ENCODE measurements around the gene RPS10. TPM values are rescaled to one million over a fixed set of nuclear protein-coding genes. Genes with fewer than 3 reads are reported as not detected.
"Not testable (repeated sequence)": the region's sequence is repeated elsewhere in the genome, so short reads cannot be mapped to it uniquely, and the experiment has no call there.

RPS10 gene
- total RNA-seq, 1 donor from 2014 or later, result 3,975 TPM

- TF ChIP-seq CTCF (IDR thresholded peaks at IDR 0.05; ENCODE audit: insufficient read depth, low read length, poor library complexity, severe bottlenecking), result no peak
- Histone ChIP-seq H3K27me3 (ENCODE audit: control insufficient read depth, insufficient read depth, low read length) (no peaks in the 10 kb centered on the region), H3K36me3 (ENCODE audit: control insufficient read depth, insufficient read depth, low read length) (no peaks in the 10 kb centered on the region), H3K4me3 (ENCODE audit: low read depth, low read length) (no peak overlapping the region)
- DNase-seq (ENCODE audit: low read depth), result no peak
Observed at GRCh38 chr6:34378470-34378869, 47.4 kb downstream of the RPS10 start.

DNA sequence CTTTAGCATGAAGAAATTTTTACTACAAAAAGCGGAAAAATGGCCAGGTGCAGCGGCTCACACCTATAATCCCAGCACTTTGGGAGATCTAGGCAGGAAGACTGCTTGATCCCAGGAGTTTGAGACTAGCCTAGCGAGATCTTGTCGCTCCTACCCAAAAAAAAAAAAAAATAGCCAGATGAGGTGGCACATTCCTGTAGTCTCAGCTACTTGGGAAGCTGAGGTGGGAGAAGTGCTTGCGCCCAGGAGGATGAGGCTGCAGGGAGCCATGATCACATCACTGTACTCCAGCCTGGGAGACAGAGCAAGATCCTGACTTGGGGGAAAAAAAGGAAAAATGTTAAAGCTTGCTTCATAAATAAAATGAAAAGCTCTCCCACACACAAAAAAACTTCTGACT lies 47.9 kb downstream of the RPS10 start:
- no peaks in the 10 kb centered on the region for H3K36me3 ChIP-seq (ENCODE audit: control insufficient read depth, insufficient read depth, low read length)
- H3K4me3 ChIP-seq (ENCODE audit: low read depth, low read length), result no peak overlapping the region
- no peak for TF ChIP-seq CTCF (IDR thresholded peaks at IDR 0.05; ENCODE audit: insufficient read depth, low read length, poor library complexity, severe bottlenecking)
- no peaks in the 10 kb centered on the region for H3K27me3 ChIP-seq (ENCODE audit: control insufficient read depth, insufficient read depth, low read length)
- DNase-seq (ENCODE audit: low read depth), result no peak

GRCh38 chr6:34377571-34377970 lies 48.3 kb downstream of the RPS10 start:
- not testable (repeated sequence) for H3K36me3 ChIP-seq (ENCODE audit: control insufficient read depth, insufficient read depth, low read length); H3K27me3 ChIP-seq (ENCODE audit: control insufficient read depth, insufficient read depth, low read length); H3K4me3 ChIP-seq (ENCODE audit: low read depth, low read length); DNase-seq (ENCODE audit: low read depth)

DNA sequence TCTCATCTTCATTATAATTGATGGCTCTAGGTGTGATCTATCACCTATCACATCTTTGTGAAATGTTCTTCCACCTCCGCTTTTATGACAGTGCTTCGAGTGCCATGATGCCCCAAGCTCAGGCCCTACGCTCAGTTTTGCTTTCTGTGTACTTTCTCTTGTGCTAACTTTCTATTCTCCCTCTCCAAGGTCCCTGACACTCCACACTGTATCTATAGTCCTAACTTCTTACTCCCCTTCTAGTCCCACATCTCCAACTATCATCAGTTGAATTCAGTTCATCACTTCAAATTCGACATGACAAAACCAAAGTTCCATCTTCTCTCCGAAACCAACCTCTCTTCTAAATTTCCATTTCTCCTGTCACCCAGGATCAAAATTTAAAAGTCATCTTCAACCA lies 50.0 kb downstream of the RPS10 start:
- H3K4me3 ChIP-seq (ENCODE audit: low read depth, low read length), result no peak overlapping the region
- H3K36me3 ChIP-seq (ENCODE audit: control insufficient read depth, insufficient read depth, low read length), result no peaks in the 10 kb centered on the region
- no peaks in the 10 kb centered on the region for H3K27me3 ChIP-seq (ENCODE audit: control insufficient read depth, insufficient read depth, low read length)
- no peak for DNase-seq (ENCODE audit: low read depth)
- no peak for TF ChIP-seq CTCF (IDR thresholded peaks at IDR 0.05; ENCODE audit: insufficient read depth, low read length, poor library complexity, severe bottlenecking)

- no peak for TF ChIP-seq CTCF (IDR thresholded peaks at IDR 0.05; ENCODE audit: insufficient read depth, low read length, poor library complexity, severe bottlenecking)
- no peaks in the 10 kb centered on the region for H3K27me3 ChIP-seq (ENCODE audit: control insufficient read depth, insufficient read depth, low read length)
- no peak overlapping the region for H3K4me3 ChIP-seq (ENCODE audit: low read depth, low read length)
- H3K36me3 ChIP-seq (ENCODE audit: control insufficient read depth, insufficient read depth, low read length), result no peaks in the 10 kb centered on the region
- DNase-seq (ENCODE audit: low read depth), result no peak
Observed at GRCh38 chr6:34374508-34374907, 51.4 kb downstream of the RPS10 start.

GRCh38 chr6:34374069-34374468 lies 51.8 kb downstream of the RPS10 start:
- H3K36me3 ChIP-seq (ENCODE audit: control insufficient read depth, insufficient read depth, low read length), result no peaks in the 10 kb centered on the region
- H3K27me3 ChIP-seq (ENCODE audit: control insufficient read depth, insufficient read depth, low read length), result no peaks in the 10 kb centered on the region
- no peak for TF ChIP-seq CTCF (IDR thresholded peaks at IDR 0.05; ENCODE audit: insufficient read depth, low read length, poor library complexity, severe bottlenecking)
- H3K4me3 ChIP-seq (ENCODE audit: low read depth, low read length), result no peak overlapping the region
- no peak for DNase-seq (ENCODE audit: low read depth)

All from kidney epithelial cell (primary cell).